Measurements from ENCODE around the gene POFUT1. TPM values are rescaled to one million over a fixed set of nuclear protein-coding genes. Genes with fewer than 3 reads are reported as not detected.
"Not testable (repeated sequence)": the region's sequence is repeated elsewhere in the genome, so short reads cannot be mapped to it uniquely, and the experiment has no call there.

Gene POFUT1
- total RNA-seq, 1 experiment from 2014 or later, result 41.9 TPM

DNA sequence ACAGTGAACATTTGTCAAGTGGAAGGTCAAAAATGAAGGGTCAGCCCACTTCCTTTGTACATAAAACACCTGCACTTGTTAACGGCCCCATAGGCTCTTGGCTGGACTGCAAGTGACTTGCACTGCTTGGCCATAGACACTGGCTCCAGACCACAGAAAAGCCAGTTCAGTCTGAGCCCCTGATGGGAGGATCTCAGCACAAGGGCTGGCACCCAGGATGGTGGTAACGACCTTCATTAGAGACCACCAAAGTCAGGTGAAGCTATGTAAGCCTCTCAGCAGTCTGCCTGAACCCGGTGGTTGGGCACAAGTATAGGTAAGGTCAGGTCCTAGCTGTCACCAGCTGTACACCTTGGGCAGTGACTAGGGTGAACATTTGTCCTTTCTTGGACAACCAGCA lies 16.3 kb upstream of the POFUT1 start:
- no peak for ATAC-seq
- H3K9me2 ChIP-seq (replicated peaks; ENCODE audit: low read length), result no peaks in the 10 kb centered on the region
- no peak overlapping the region for H3K9ac ChIP-seq (ENCODE audit: low read length)
- peaks cover 9% of the 10 kb centered on the region; the same call in 1 of the 2 replicates for H3K36me3 ChIP-seq (ENCODE audit: low read depth, low read length)
- TF ChIP-seq EZH2phosphoT487 (IDR thresholded peaks at IDR 0.05; ENCODE audit: borderline replicate concordance, low read length), result no peak
- TF ChIP-seq EZH2 (IDR thresholded peaks at IDR 0.05; ENCODE audit: low read length, unreplicated experiment), result no peak
- TF ChIP-seq, protein P1, sequence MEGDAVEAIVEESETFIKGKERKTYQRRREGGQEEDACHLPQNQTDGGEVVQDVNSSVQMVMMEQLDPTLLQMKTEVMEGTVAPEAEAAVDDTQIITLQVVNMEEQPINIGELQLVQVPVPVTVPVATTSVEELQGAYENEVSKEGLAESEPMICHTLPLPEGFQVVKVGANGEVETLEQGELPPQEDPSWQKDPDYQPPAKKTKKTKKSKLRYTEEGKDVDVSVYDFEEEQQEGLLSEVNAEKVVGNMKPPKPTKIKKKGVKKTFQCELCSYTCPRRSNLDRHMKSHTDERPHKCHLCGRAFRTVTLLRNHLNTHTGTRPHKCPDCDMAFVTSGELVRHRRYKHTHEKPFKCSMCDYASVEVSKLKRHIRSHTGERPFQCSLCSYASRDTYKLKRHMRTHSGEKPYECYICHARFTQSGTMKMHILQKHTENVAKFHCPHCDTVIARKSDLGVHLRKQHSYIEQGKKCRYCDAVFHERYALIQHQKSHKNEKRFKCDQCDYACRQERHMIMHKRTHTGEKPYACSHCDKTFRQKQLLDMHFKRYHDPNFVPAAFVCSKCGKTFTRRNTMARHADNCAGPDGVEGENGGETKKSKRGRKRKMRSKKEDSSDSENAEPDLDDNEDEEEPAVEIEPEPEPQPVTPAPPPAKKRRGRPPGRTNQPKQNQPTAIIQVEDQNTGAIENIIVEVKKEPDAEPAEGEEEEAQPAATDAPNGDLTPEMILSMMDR (conservative IDR thresholded peaks at IDR 0.05; ENCODE audit: low read depth, low read length), result no peak
- H3F3A ChIP-seq (ENCODE audit: low read length, unreplicated experiment), result no peaks in the 10 kb centered on the region
- peaks cover 7% of the 10 kb centered on the region for H3K4me1 ChIP-seq (ENCODE audit: insufficient read depth, low read length)
- H3K4me3 ChIP-seq (ENCODE audit: low read length), result no peak overlapping the region
- CTCF ChIA-PET, result no interaction called here
- no peak overlapping the region for H3K4me2 ChIP-seq (ENCODE audit: low read length)
- BruUV-seq (replicated peaks), result no TSS peak
- intact Hi-C loops (cut with micrococcal nuclease), result no loop called here
- no peak overlapping the region for H3K27ac ChIP-seq (ENCODE audit: low read length)
- no peaks in the 10 kb centered on the region for H3K79me2 ChIP-seq (ENCODE audit: low read length)
- H2AFZ ChIP-seq (ENCODE audit: low read length), result no peak overlapping the region
- H3K27me3 ChIP-seq (ENCODE audit: low read length), result no peaks in the 10 kb centered on the region
- H3K9me3 ChIP-seq (ENCODE audit: low read length), result no peaks in the 10 kb centered on the region
- POLR2A ChIA-PET (ENCODE audit: unreplicated experiment), result no interaction called here
- no peak for DNase-seq
- H4K20me1 ChIP-seq (ENCODE audit: low read length), result no peaks in the 10 kb centered on the region

DNA sequence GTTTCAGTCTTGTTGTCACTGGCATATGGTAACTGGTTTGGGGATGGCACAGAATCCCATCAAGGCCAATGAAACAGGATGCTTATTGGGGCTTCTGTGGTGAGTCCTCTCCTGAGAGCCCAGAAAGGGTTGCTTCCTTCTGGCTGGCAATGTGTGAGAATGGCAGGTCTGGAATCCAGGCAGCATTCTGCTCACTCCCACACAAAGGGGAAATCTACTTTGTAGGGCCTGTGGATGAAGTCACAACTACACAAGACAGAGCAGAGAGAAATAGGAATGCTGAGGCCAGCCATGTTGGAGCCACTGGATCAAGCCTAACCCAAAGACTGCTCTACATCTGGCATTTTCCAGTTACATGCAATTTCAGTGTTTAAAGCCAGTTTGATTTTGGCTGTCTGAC lies 15.8 kb upstream of the POFUT1 start:
- BruUV-seq (replicated peaks), result no TSS peak
- no peaks in the 10 kb centered on the region for H4K20me1 ChIP-seq (ENCODE audit: low read length)

GRCh38 chr20:32192698-32193097 lies 15.0 kb upstream of the POFUT1 start:
- Histone ChIP-seq H3K36me3 (ENCODE audit: low read depth, low read length) (peaks cover 18% of the 10 kb centered on the region), H4K20me1 (ENCODE audit: low read length) (no peaks in the 10 kb centered on the region), H3K4me2 (ENCODE audit: low read length) (no peak overlapping the region), H3K9me3 (ENCODE audit: low read length) (no peaks in the 10 kb centered on the region), H3K4me1 (ENCODE audit: insufficient read depth, low read length) (peaks cover 7% of the 10 kb centered on the region), H3F3A (ENCODE audit: low read length, unreplicated experiment) (no peaks in the 10 kb centered on the region), H2AFZ (ENCODE audit: low read length) (no peak overlapping the region), H3K4me3 (ENCODE audit: low read length) (no peak overlapping the region), H3K27ac (ENCODE audit: low read length) (no peak overlapping the region), H3K9ac (ENCODE audit: low read length) (no peak overlapping the region), H3K79me2 (ENCODE audit: low read length) (no peaks in the 10 kb centered on the region), H3K9me2 (replicated peaks; ENCODE audit: low read length) (no peaks in the 10 kb centered on the region), H3K27me3 (ENCODE audit: low read length) (no peaks in the 10 kb centered on the region)
- ATAC-seq (no peak), DNase-seq (no peak)
- ChIA-PET CTCF (no interaction called here), POLR2A (ENCODE audit: unreplicated experiment) (no interaction called here)
- TF ChIP-seq EZH2 (IDR thresholded peaks at IDR 0.05; ENCODE audit: low read length, unreplicated experiment) (no peak), EZH2phosphoT487 (IDR thresholded peaks at IDR 0.05; ENCODE audit: borderline replicate concordance, low read length) (no peak)
- TF ChIP-seq, protein P1 (conservative IDR thresholded peaks at IDR 0.05; ENCODE audit: low read depth, low read length), result no peak
- intact Hi-C loops (cut with micrococcal nuclease), result no loop called here
- BruUV-seq (replicated peaks), result no TSS peak

More for the DNA sequence above, 15.8 kb upstream of the POFUT1 start:
- Histone ChIP-seq H3K79me2 (ENCODE audit: low read length) (no peaks in the 10 kb centered on the region), H3K9me3 (ENCODE audit: low read length) (no peaks in the 10 kb centered on the region), H3K27me3 (ENCODE audit: low read length) (no peaks in the 10 kb centered on the region), H3K9ac (ENCODE audit: low read length) (no peak overlapping the region), H3K4me3 (ENCODE audit: low read length) (no peak overlapping the region), H3F3A (ENCODE audit: low read length, unreplicated experiment) (no peaks in the 10 kb centered on the region), H3K4me1 (ENCODE audit: insufficient read depth, low read length) (peaks cover 7% of the 10 kb centered on the region), H3K9me2 (replicated peaks; ENCODE audit: low read length) (no peaks in the 10 kb centered on the region), H3K36me3 (ENCODE audit: low read depth, low read length) (peaks cover 10% of the 10 kb centered on the region; the same call in 1 of the 2 replicates), H3K27ac (ENCODE audit: low read length) (no peak overlapping the region), H3K4me2 (ENCODE audit: low read length) (no peak overlapping the region), H2AFZ (ENCODE audit: low read length) (no peak overlapping the region)
- ATAC-seq, result no peak
- no peak for DNase-seq
- POLR2A ChIA-PET (ENCODE audit: unreplicated experiment), result no interaction called here
- TF ChIP-seq EZH2 (IDR thresholded peaks at IDR 0.05; ENCODE audit: low read length, unreplicated experiment), result no peak
- TF ChIP-seq, protein P1 (conservative IDR thresholded peaks at IDR 0.05; ENCODE audit: low read depth, low read length), result no peak
- TF ChIP-seq EZH2phosphoT487 (IDR thresholded peaks at IDR 0.05; ENCODE audit: borderline replicate concordance, low read length), result no peak
- CTCF ChIA-PET, result no interaction called here
- intact Hi-C loops (cut with micrococcal nuclease), result no loop called here

- ATAC-seq; H3F3A ChIP-seq (ENCODE audit: low read length, unreplicated experiment); H3K9me2 ChIP-seq (replicated peaks; ENCODE audit: low read length); DNase-seq; H3K4me1 ChIP-seq (ENCODE audit: insufficient read depth, low read length); H2AFZ ChIP-seq (ENCODE audit: low read length); H3K4me2 ChIP-seq (ENCODE audit: low read length); H3K79me2 ChIP-seq (ENCODE audit: low read length); POLR2A ChIA-PET (ENCODE audit: unreplicated experiment); H3K27me3 ChIP-seq (ENCODE audit: low read length); H4K20me1 ChIP-seq (ENCODE audit: low read length); H3K4me3 ChIP-seq (ENCODE audit: low read length); BruUV-seq (replicated peaks); H3K9me3 ChIP-seq (ENCODE audit: low read length); H3K9ac ChIP-seq (ENCODE audit: low read length); CTCF ChIA-PET; H3K27ac ChIP-seq (ENCODE audit: low read length); intact Hi-C loops (cut with micrococcal nuclease): not testable (repeated sequence)
- H3K36me3 ChIP-seq (ENCODE audit: low read depth, low read length), result peaks cover 22% of the 10 kb centered on the region
Observed at GRCh38 chr20:32193336-32193735, 14.3 kb upstream of the POFUT1 start.
